Psoas muscle (tissue), 8 donors: ENCODE data around the gene ENO3. TPM values are rescaled to one million over a fixed set of nuclear protein-coding genes. Genes with fewer than 3 reads are reported as not detected.
"Not testable (repeated sequence)": the region's sequence is repeated elsewhere in the genome, so short reads cannot be mapped to it uniquely, and the experiment has no call there.

Experiments
- ATAC-seq, 4 donors: fragments of 200-7000 bp; cut with Tn5 transposase; one replicate each; pipeline ENCODE4 v1.9.1; 2020; ENCODE audit warnings: moderate library complexity in 3 of 4, mild to moderate bottlenecking in 2 of 4
- DNase-seq, 2 donors: peaks; one replicate each; pipeline ENCODE4 v3.0.0-alpha.2; 2020
- H3K27ac ChIP-seq: fragments of 200-600 bp; one replicate; pipeline ENCODE4 v1.8.0; 2022
- H3K27me3 ChIP-seq, 3 donors: fragments of 200-600 bp in 1 of 3; one replicate each; pipeline versions ENCODE4 v1.6.1 to v1.8.0; 2013 to 2022; ENCODE audit warnings: low read length in 2 of 3, mild to moderate bottlenecking in 2 of 3, moderate library complexity in 1 of 3; ENCODE audit not compliant: insufficient read depth in 3 of 3
- H3K36me3 ChIP-seq, 2 donors: fragments of 200-600 bp in 1 of 2; one replicate each; pipeline versions ENCODE4 v1.6.1 to v1.8.0; 2013 to 2022; ENCODE audit warnings: low read depth in 1 of 2, mild to moderate bottlenecking in 1 of 2, moderate library complexity in 1 of 2; ENCODE audit not compliant: insufficient read depth in 1 of 2
- H3K4me1 ChIP-seq: fragments of 200-600 bp; one replicate; pipeline ENCODE4 v1.8.0; 2022
- H3K4me3 ChIP-seq: fragments of 200-600 bp; one replicate; pipeline ENCODE4 v1.8.0; 2022; ENCODE audit warnings: mild to moderate bottlenecking
- H3K9me3 ChIP-seq: fragments of 200-600 bp; one replicate; pipeline ENCODE4 v1.8.0; 2022
- WGBS, 3 donors: extraction: QIAGEN DNeasy Blood & Tissue Kit; methylation state at CpG; one replicate each; pipeline versions ENCODE4 v1.1.6 to v1.1.7; 2013; 5-methylcytosine and 5-hydroxymethylcytosine counted together
- intact Hi-C, 2 donors: fragments of 100-400 bp; cut with DNase I; formaldehyde crosslinking; loops; one replicate each; pipeline versions ENCODE4 v1.11.0 to v1.14.2; 2022
- polyA plus RNA-seq, 3 donors: library from polyadenylated mRNA; stranded (reverse); fragments of 200-250 nt; gene quantifications; one replicate each; pipeline ENCODE4 v1.2.3, GENCODE V29; 2013
- total RNA-seq, 4 donors: library from RNA; stranded (reverse); fragmentation: NEBNext Ultra II Directional in 2 of 4; extraction: Animal tissue kit (Norgen Biotek cat#: 25700) in 2 of 4; gene quantifications; one replicate each; pipeline versions ENCODE4 v1.2.1 to v1.2.4, GENCODE V29; 2021 to 2023
- TF ChIP-seq, protein P1 (sequence below): fragments of 200-600 bp; IDR thresholded peaks from one replicate; pipeline ENCODE4 v1.8.0; 2022; ENCODE audit warnings: antibody characterized with exemption
- donor health status: healthy with polysubstance abuse.
- donor health status: DM: no; HTN: no; CAD: no; lungs with moderate emphysema.
- donor health status: Bipolar disorder and iron deficiency.
- donor health status: healthy.
- donor health status: DM: yes; HTN: yes; CAD: no.
- donor health status: DM: no; HTN: no; CAD: no.
- donor health status: DM: no; HTN: no; CAD: no.
- donor health status: DM: yes; HTN: yes; CAD: no.

The ENO3 gene
- total and polyA plus RNA-seq, 7 donors = 1,126 to 5,696 (median 2,679) TPM

DNA sequence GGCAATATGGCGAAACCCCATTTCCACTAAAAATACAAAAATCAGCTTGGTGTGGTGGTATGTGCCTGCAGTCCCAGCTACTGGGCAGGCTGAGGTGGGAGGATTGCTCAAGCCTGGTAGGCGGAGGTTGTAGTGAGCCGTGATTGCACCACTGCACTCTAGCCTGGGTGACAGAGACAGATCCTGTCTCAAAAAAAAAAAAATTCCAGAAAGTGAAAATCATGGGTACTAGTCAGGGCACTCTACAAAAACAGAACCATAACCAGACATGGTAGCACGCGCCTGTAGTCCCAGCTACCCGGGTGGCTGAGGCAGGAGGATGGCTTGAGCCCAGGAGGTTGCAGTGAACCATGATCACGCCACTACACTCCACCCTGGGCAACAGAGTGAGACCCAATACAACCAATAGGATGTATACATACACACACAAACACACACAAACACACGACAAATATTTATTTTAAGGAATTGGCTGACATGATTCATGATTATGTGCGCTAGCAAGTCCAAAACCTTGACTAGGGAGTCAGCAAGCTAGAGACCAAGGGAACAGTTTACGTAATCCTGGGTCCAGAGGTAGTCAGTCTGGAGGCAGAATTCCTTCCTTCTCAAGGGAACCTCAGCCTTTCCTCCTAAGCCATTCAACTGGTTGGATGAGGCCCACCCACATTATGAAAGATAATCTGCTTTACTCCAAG, 30.4 kb upstream of the ENO3 start:
- peak in 1 of 4 donors; percentile 38 for ATAC-seq
- Histone ChIP-seq H3K9me3 (no peaks in the 10 kb centered on the region), H3K27ac (no peak overlapping the region), H3K27me3 (no peaks in the 10 kb centered on the region), H3K4me1 (no peaks in the 10 kb centered on the region), H3K4me3 (no peak overlapping the region), H3K36me3 (no peaks in the 10 kb centered on the region)
- 81 to 84% (median 83%) methylated on average over 10 of the region's 10 CpGs for WGBS, 3 donors
- intact Hi-C loops = no loop called here
- TF ChIP-seq, protein P1, sequence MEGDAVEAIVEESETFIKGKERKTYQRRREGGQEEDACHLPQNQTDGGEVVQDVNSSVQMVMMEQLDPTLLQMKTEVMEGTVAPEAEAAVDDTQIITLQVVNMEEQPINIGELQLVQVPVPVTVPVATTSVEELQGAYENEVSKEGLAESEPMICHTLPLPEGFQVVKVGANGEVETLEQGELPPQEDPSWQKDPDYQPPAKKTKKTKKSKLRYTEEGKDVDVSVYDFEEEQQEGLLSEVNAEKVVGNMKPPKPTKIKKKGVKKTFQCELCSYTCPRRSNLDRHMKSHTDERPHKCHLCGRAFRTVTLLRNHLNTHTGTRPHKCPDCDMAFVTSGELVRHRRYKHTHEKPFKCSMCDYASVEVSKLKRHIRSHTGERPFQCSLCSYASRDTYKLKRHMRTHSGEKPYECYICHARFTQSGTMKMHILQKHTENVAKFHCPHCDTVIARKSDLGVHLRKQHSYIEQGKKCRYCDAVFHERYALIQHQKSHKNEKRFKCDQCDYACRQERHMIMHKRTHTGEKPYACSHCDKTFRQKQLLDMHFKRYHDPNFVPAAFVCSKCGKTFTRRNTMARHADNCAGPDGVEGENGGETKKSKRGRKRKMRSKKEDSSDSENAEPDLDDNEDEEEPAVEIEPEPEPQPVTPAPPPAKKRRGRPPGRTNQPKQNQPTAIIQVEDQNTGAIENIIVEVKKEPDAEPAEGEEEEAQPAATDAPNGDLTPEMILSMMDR = no peak
- no peak for DNase-seq

DNA sequence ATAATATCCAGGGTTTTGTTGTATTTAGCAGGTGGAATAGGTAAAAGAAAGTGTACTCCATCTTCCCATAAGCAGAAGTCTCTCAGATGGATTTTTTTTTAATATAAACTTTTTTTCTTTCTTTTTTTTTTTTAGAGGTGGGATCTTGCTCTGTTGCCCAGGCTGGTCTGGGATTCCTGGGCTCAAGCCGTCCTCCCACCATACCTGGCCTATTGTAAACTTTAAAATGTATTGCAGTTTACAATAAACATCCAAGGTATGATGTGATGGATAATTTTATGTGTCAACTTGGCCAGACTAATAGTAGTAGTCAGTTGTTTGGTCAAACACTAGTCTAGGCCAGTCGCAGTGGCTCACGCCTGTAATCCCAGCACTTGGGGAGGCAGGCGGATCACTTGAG, 29.6 kb upstream of the ENO3 start:
- no peak overlapping the region for H3K4me3 ChIP-seq
- no peaks in the 10 kb centered on the region for H3K36me3 ChIP-seq
- H3K4me1 ChIP-seq = no peaks in the 10 kb centered on the region
- TF ChIP-seq, protein P1 = no peak
- 89 to 92% (median 91%) methylated on average over 4 of the region's 4 CpGs for WGBS, 3 donors
- H3K27me3 ChIP-seq = no peaks in the 10 kb centered on the region
- DNase-seq (no peak), ATAC-seq (no peak)
- no peak overlapping the region for H3K27ac ChIP-seq
- H3K9me3 ChIP-seq = no peaks in the 10 kb centered on the region
- intact Hi-C loops = no loop called here

DNA sequence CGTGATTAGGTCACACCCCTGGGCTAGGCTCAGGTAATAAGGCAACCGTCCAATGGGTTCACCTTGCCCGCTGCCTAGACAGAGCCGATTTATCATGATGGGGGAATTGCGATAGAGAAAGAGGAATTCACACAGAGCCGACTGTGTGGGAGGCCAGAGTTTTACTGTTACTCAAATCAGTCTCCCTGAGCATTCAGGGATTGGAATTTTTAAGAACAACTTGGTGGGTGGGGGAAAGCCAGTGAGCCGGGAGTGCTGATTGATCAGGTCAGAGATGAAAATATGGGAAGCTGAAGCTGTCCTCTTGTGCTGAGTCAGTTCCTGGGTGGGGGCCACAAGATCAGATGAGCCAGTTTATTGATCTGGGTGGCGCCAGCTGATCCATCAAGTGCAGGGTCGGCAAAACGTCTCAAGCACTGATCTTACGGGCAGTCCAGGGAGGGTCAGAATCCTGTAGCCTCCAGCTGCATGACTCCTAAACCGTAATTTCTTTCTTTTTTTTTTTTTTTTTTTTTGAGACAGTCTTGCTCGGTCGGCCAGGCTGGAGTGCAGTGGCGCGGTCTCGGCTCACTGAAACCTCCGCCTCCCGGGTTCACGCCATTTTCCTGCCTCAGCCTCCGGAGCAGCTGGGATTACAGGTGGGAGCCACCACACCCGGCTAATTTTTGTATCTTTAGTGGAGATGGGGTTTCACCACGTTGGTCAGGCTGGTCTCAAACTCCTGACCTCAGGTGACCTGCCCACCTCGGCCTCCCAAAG, 24.2 kb upstream of the ENO3 start:
- DNase-seq, H3K27me3 ChIP-seq, H3K27ac ChIP-seq, ATAC-seq, H3K4me1 ChIP-seq, H3K9me3 ChIP-seq, intact Hi-C loops, H3K4me3 ChIP-seq: not testable (repeated sequence)
- WGBS, 3 donors = 82 to 86% (median 85%) methylated on average over 23 to 24 of the region's 24 CpGs
- peaks cover 0 to 19% of the 10 kb centered on the region in 2 donors for H3K36me3 ChIP-seq

DNA sequence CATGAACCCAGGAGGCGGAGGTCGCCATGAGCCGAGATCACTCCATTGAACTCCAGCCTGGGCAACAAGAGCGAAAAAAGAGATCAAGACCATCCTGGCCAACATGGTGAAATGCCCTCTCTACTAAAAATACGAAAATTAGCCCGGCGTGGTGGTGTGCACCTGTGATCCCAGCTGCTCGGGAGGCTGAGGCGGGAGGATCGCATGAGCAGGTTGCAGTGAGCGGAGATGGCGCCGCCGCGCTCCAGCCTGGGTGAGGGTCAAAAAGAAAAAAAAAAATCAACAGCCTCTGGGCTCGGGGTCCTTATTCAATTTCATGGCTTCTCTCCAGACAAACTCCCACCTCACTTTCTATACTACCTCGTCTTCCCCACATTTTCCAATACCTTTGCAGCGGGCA, 22.0 kb upstream of the ENO3 start:
- TF ChIP-seq, protein P1 = no peak
- intact Hi-C loops = no loop called here
- H3K27ac ChIP-seq = no peak overlapping the region
- H3K4me3 ChIP-seq = no peak overlapping the region
- 94 to 98% (median 96%) methylated on average over 18 of the region's 18 CpGs for WGBS, 3 donors
- no peaks in the 10 kb centered on the region for H3K9me3 ChIP-seq
- H3K27me3 ChIP-seq = no peaks in the 10 kb centered on the region
- H3K4me1 ChIP-seq = no peaks in the 10 kb centered on the region
- ATAC-seq (no peak), DNase-seq (no peak)
- peaks cover 0 to 19% of the 10 kb centered on the region in 2 donors for H3K36me3 ChIP-seq

DNA sequence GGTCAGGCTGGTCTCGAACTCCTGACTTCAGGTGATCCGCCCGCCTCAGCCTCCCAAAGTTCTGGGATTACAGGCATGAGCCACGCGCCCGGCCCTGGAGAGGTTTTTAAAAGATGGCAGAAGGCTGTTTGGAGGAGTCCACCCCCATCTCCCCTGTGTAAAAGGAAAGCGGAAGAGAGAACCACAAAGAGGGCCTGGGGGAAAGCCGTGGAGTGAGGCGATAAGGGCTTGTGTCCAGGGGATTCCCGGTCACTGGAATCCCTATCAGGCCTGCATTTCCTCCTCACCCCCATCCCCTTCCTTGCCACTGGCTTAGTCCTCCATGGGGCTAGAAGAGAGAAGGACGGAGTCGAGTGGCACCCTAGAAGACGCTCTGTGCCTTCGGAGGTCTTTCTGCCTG, 19.0 kb upstream of the ENO3 start, which contains the start of gene GP1BA:
TSS of gene GP1BA (plus strand) at position 315 of the 400 bp plus-strand sequence. CDS start 328 bp downstream, outside the sequence.
- Histone ChIP-seq H3K36me3 (peaks cover 0 to 33% of the 10 kb centered on the region in 2 donors), H3K27ac (no peak within 1 kb of the TSS), H3K9me3 (no peaks in the 10 kb centered on the region), H3K4me1 (peaks cover 17% of the 10 kb centered on the region), H3K27me3 (no peaks in the 10 kb centered on the region), H3K4me3 (no peak within 1 kb of the TSS)
- ATAC-seq = no peak
- WGBS, 3 donors = 68 to 78% (median 69%) methylated on average over 11 to 14 of the region's 14 CpGs
- intact Hi-C loops = no loop called here
- no peak for DNase-seq
- TF ChIP-seq, protein P1 = no peak
